Mesenchymal stem cell (in vitro differentiated cells and primary cell): Measurements from ENCODE around the gene DIO3.

Experiments used
- DNase-seq: peaks from one replicate; pipeline ENCODE4 v3.0.0-alpha.2; 2013
- H2AFZ ChIP-seq: one replicate; pipeline ENCODE4 v1.6.1; 2013; ENCODE audit warnings: low read depth, mild to moderate bottlenecking, control low read depth, inconsistent platforms, low read length, moderate library complexity
- H2AK5ac ChIP-seq: 2 replicates; pipeline ENCODE4 v1.6.1; 2013; ENCODE audit warnings: low read length, moderate library complexity, mild to moderate bottlenecking, inconsistent platforms; ENCODE audit not compliant: severe bottlenecking
- H2BK120ac ChIP-seq: one replicate; pipeline ENCODE4 v1.6.1; 2013; ENCODE audit warnings: low read depth, mild to moderate bottlenecking, inconsistent platforms, low read length, moderate library complexity
- H2BK12ac ChIP-seq, 2 experiments: one replicate each; pipeline ENCODE4 v1.6.1; 2013; ENCODE audit warnings: inconsistent platforms in 2 of 2, low read length in 2 of 2, mild to moderate bottlenecking in 2 of 2, moderate library complexity in 2 of 2, control low read depth in 1 of 2
- H2BK15ac ChIP-seq: one replicate; pipeline ENCODE4 v1.6.1; 2013; ENCODE audit warnings: mild to moderate bottlenecking, low read depth, inconsistent platforms; ENCODE audit not compliant: poor library complexity, severe bottlenecking
- H2BK5ac ChIP-seq: 2 replicates; pipeline ENCODE4 v1.6.1; 2013; ENCODE audit warnings: low read depth, mild to moderate bottlenecking, low read length, control low read depth, inconsistent platforms; ENCODE audit not compliant: poor library complexity, severe bottlenecking
- H3K14ac ChIP-seq, 2 experiments: one replicate each; pipeline ENCODE4 v1.6.1; 2013; ENCODE audit warnings: inconsistent platforms in 2 of 2, low read length in 2 of 2, control low read depth in 1 of 2, mild to moderate bottlenecking in 1 of 2, moderate library complexity in 1 of 2
- H3K18ac ChIP-seq, 2 experiments: one replicate each; pipeline ENCODE4 v1.6.1; 2013; ENCODE audit warnings: inconsistent platforms in 2 of 2, low read length in 2 of 2, control low read depth in 1 of 2, low read depth in 1 of 2, mild to moderate bottlenecking in 1 of 2
- H3K23ac ChIP-seq, 2 experiments: one replicate each; pipeline ENCODE4 v1.6.1; 2013; ENCODE audit warnings: inconsistent platforms in 2 of 2, low read length in 2 of 2, mild to moderate bottlenecking in 2 of 2, moderate library complexity in 2 of 2, control low read depth in 1 of 2
- H3K27ac ChIP-seq: 2 replicates; pipeline ENCODE4 v1.5.1; 2013; ENCODE audit warnings: mild to moderate bottlenecking, moderate library complexity, low read length, control low read depth, inconsistent platforms; ENCODE audit not compliant: poor library complexity, severe bottlenecking
- H3K27me3 ChIP-seq, 2 experiments: 2 replicates each; pipeline versions ENCODE4 v1.6.1 to v1.7.0; 2013; ENCODE audit warnings: low read length in 2 of 2, mild to moderate bottlenecking in 2 of 2, moderate library complexity in 2 of 2, control low read depth in 1 of 2, inconsistent platforms in 1 of 2; ENCODE audit not compliant: control insufficient read depth in 1 of 2, insufficient read depth in 1 of 2
- H3K36me3 ChIP-seq, 2 experiments: 2 replicates each; pipeline versions ENCODE4 v1.6.1 to v1.7.0; 2013; ENCODE audit warnings: low read length in 2 of 2, control low read depth in 1 of 2, inconsistent platforms in 1 of 2, low read depth in 1 of 2, mild to moderate bottlenecking in 1 of 2; ENCODE audit not compliant: insufficient read depth in 2 of 2, control insufficient read depth in 1 of 2
- H3K4ac ChIP-seq, 2 experiments: one replicate each; pipeline ENCODE4 v1.6.1; 2013; ENCODE audit warnings: inconsistent platforms in 2 of 2, low read length in 2 of 2, mild to moderate bottlenecking in 2 of 2, moderate library complexity in 2 of 2, control low read depth in 1 of 2, low read depth in 1 of 2
- H3K4me1 ChIP-seq: 2 replicates; pipeline ENCODE4 v1.6.1; 2013; ENCODE audit warnings: low read depth, low read length, control low read depth; ENCODE audit not compliant: control insufficient read depth, insufficient read depth
- H3K4me2 ChIP-seq: 2 replicates; pipeline ENCODE4 v1.6.1; 2013; ENCODE audit warnings: low read length, mild to moderate bottlenecking, inconsistent platforms; ENCODE audit not compliant: poor library complexity, severe bottlenecking
- H3K4me3 ChIP-seq, 2 experiments: 2 replicates each; pipeline versions ENCODE4 v1.5.1 to v1.7.0; 2013; ENCODE audit warnings: low read length in 2 of 2, mild to moderate bottlenecking in 2 of 2, control low read depth in 1 of 2, low read depth in 1 of 2; ENCODE audit not compliant: insufficient read depth in 1 of 2
- H3K79me1 ChIP-seq: replicated peaks from 2 replicates; pipeline ENCODE4 v1.6.1; 2013; ENCODE audit warnings: mild to moderate bottlenecking, control low read depth, low read length, inconsistent platforms; ENCODE audit not compliant: poor library complexity, severe bottlenecking
- H3K9ac ChIP-seq: 2 replicates; pipeline ENCODE4 v1.7.0; 2013; ENCODE audit warnings: mild to moderate bottlenecking, low read length, moderate library complexity
- H3K9me3 ChIP-seq: 2 replicates; pipeline ENCODE4 v1.7.0; 2013; ENCODE audit warnings: mild to moderate bottlenecking, low read length; ENCODE audit not compliant: control insufficient read depth
- H4K8ac ChIP-seq: one replicate; pipeline ENCODE4 v1.6.1; 2013; ENCODE audit warnings: inconsistent platforms, mild to moderate bottlenecking, low read length, moderate library complexity
- H4K91ac ChIP-seq: one replicate; pipeline ENCODE4 v1.6.1; 2013; ENCODE audit warnings: mild to moderate bottlenecking, low read length, inconsistent platforms
- WGBS: methylation state at CpG from one replicate; pipeline ENCODE4 v1.1.7; 2013; ENCODE audit warnings: mixed read lengths; 5-methylcytosine and 5-hydroxymethylcytosine counted together

DIO3 gene

GRCh38 chr14:101534198-101534597, 27.1 kb upstream of the DIO3 start:
- no peak overlapping the region for H3K9ac ChIP-seq
- no peak overlapping the region for H3K4me2 ChIP-seq
- H2AK5ac ChIP-seq, result no peak overlapping the region
- no peaks in the 10 kb centered on the region for H3K4me1 ChIP-seq
- H4K8ac ChIP-seq, result no peak overlapping the region
- peaks cover 0 to 49% of the 10 kb centered on the region in 2 experiments for H3K27me3 ChIP-seq
- no peak overlapping the region for H3K18ac ChIP-seq
- DNase-seq, result no peak
- H3K4ac ChIP-seq, result no peak overlapping the region
- no peak overlapping the region for H2BK15ac ChIP-seq
- H2BK120ac ChIP-seq, result no peak overlapping the region
- peaks cover 5% of the 10 kb centered on the region for H3K9me3 ChIP-seq
- H4K91ac ChIP-seq, result no peak overlapping the region
- no peak overlapping the region for H2BK12ac ChIP-seq
- H3K23ac ChIP-seq, result no peak overlapping the region
- no peak overlapping the region for H2BK5ac ChIP-seq
- no peak overlapping the region for H3K27ac ChIP-seq
- no peaks in the 10 kb centered on the region for H3K36me3 ChIP-seq
- 83% methylated on average over 4 of the region's 4 CpGs for WGBS
- no peak overlapping the region for H3K4me3 ChIP-seq
- no peak overlapping the region for H3K14ac ChIP-seq
- H2AFZ ChIP-seq, result no peak overlapping the region
- H3K79me1 ChIP-seq, result no peaks in the 10 kb centered on the region

GRCh38 chr14:101535232-101535631, 26.1 kb upstream of the DIO3 start:
- H3K9me3 ChIP-seq, result peaks cover 2% of the 10 kb centered on the region
- no peak overlapping the region for H2AFZ ChIP-seq
- H2BK12ac ChIP-seq, result no peak overlapping the region
- H3K27me3 ChIP-seq, result peaks cover 0 to 53% of the 10 kb centered on the region in 2 experiments
- H2BK5ac ChIP-seq, result no peak overlapping the region
- H3K14ac ChIP-seq, result no peak overlapping the region
- no peak overlapping the region for H3K9ac ChIP-seq
- no peak overlapping the region for H3K23ac ChIP-seq
- H3K4me3 ChIP-seq, result no peak overlapping the region
- no peak overlapping the region for H4K91ac ChIP-seq
- no peaks in the 10 kb centered on the region for H3K79me1 ChIP-seq
- 70% methylated on average over 6 of the region's 9 CpGs for WGBS
- no peaks in the 10 kb centered on the region for H3K4me1 ChIP-seq
- no peak overlapping the region for H3K18ac ChIP-seq
- H2BK120ac ChIP-seq, result no peak overlapping the region
- no peak overlapping the region for H4K8ac ChIP-seq
- H3K27ac ChIP-seq, result no peak overlapping the region
- no peak overlapping the region for H2AK5ac ChIP-seq
- H3K36me3 ChIP-seq, result no peaks in the 10 kb centered on the region
- no peak overlapping the region for H2BK15ac ChIP-seq
- H3K4me2 ChIP-seq, result no peak overlapping the region
- no peak for DNase-seq
- H3K4ac ChIP-seq, result no peak overlapping the region

GRCh38 chr14:101535701-101536207, 25.5 kb upstream of the DIO3 start:
- no peak overlapping the region for H2AFZ ChIP-seq

GRCh38 chr14:101537286-101537685, 24.0 kb upstream of the DIO3 start:
- H2AFZ ChIP-seq, result no peak overlapping the region
- no peak overlapping the region for H2BK12ac ChIP-seq
- no peaks in the 10 kb centered on the region for H3K79me1 ChIP-seq
- H3K27ac ChIP-seq, result no peak overlapping the region
- H4K8ac ChIP-seq, result no peak overlapping the region
- 75% methylated on average over 7 of the region's 7 CpGs for WGBS
- no peaks in the 10 kb centered on the region for H3K36me3 ChIP-seq
- H2BK5ac ChIP-seq, result no peak overlapping the region
- H2BK15ac ChIP-seq, result no peak overlapping the region
- H3K4ac ChIP-seq, result no peak overlapping the region
- H2BK120ac ChIP-seq, result no peak overlapping the region
- no peak overlapping the region for H3K4me2 ChIP-seq
- no peak overlapping the region for H4K91ac ChIP-seq
- no peak overlapping the region for H3K9ac ChIP-seq
- no peak for DNase-seq
- H3K4me1 ChIP-seq, result no peaks in the 10 kb centered on the region
- no peak overlapping the region for H3K14ac ChIP-seq
- no peak overlapping the region for H3K18ac ChIP-seq
- H3K27me3 ChIP-seq, result peaks cover 0 to 56% of the 10 kb centered on the region in 2 experiments
- no peak overlapping the region for H2AK5ac ChIP-seq
- no peak overlapping the region for H3K4me3 ChIP-seq
- no peak overlapping the region for H3K23ac ChIP-seq
- no peaks in the 10 kb centered on the region for H3K9me3 ChIP-seq

More at GRCh38 chr14:101535701-101536207, 25.5 kb upstream of the DIO3 start:
- Histone ChIP-seq H4K91ac (no peak overlapping the region), H3K27me3 (peaks cover 0 to 55% of the 10 kb centered on the region in 2 experiments), H3K23ac (no peak overlapping the region), H3K9ac (no peak overlapping the region), H2BK120ac (no peak overlapping the region), H3K79me1 (no peaks in the 10 kb centered on the region), H3K18ac (no peak overlapping the region), H3K4me3 (no peak overlapping the region), H3K9me3 (no peaks in the 10 kb centered on the region), H2BK15ac (no peak overlapping the region), H3K4ac (no peak overlapping the region), H3K4me2 (no peak overlapping the region), H3K27ac (no peak overlapping the region), H3K36me3 (no peaks in the 10 kb centered on the region), H4K8ac (no peak overlapping the region), H2AK5ac (no peak overlapping the region), H2BK5ac (no peak overlapping the region), H3K14ac (no peak overlapping the region), H2BK12ac (no peak overlapping the region), H3K4me1 (no peaks in the 10 kb centered on the region)
- DNase-seq, result no peak
- WGBS, result 80% methylated on average over 8 of the region's 8 CpGs
